ENCODE results near the gene PHTF1.
"Not testable (repeated sequence)": the region's sequence is repeated elsewhere in the genome, so short reads cannot be mapped to it uniquely, and the experiment has no call there.

Gene PHTF1

GRCh38 chr1:113760102-113761080 is 1.1 kb upstream of the PHTF1 start:
- Histone ChIP-seq H3K27me3 (ENCODE audit: insufficient read depth, poor library complexity, severe bottlenecking) (no peaks in the 10 kb centered on the region), H3K36me3 (ENCODE audit: low read depth) (peaks cover 8% of the 10 kb centered on the region), H3K4me1 (ENCODE audit: insufficient read depth, poor library complexity, severe bottlenecking) (no peaks in the 10 kb centered on the region), H3K9me3 (ENCODE audit: severe bottlenecking) (no peaks in the 10 kb centered on the region), H3K4me3 (ENCODE audit: severe bottlenecking) (no peak overlapping the region), H3K27ac (ENCODE audit: poor library complexity, severe bottlenecking) (peak overlapping the region; percentile 62)
- DNase-seq (ENCODE audit: low spot score) (no peak), ATAC-seq (ENCODE audit: low read depth) (no peak)
- TF ChIP-seq, protein P1, sequence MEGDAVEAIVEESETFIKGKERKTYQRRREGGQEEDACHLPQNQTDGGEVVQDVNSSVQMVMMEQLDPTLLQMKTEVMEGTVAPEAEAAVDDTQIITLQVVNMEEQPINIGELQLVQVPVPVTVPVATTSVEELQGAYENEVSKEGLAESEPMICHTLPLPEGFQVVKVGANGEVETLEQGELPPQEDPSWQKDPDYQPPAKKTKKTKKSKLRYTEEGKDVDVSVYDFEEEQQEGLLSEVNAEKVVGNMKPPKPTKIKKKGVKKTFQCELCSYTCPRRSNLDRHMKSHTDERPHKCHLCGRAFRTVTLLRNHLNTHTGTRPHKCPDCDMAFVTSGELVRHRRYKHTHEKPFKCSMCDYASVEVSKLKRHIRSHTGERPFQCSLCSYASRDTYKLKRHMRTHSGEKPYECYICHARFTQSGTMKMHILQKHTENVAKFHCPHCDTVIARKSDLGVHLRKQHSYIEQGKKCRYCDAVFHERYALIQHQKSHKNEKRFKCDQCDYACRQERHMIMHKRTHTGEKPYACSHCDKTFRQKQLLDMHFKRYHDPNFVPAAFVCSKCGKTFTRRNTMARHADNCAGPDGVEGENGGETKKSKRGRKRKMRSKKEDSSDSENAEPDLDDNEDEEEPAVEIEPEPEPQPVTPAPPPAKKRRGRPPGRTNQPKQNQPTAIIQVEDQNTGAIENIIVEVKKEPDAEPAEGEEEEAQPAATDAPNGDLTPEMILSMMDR (IDR thresholded peaks at IDR 0.05; ENCODE audit: poor library complexity, severe bottlenecking) = no peak

GRCh38 chr1:113758631-113759332 is 504 bp downstream of the PHTF1 start:
- H3K4me3 ChIP-seq (ENCODE audit: severe bottlenecking) = peak overlapping the region; percentile 93
- H3K4me1 ChIP-seq (ENCODE audit: insufficient read depth, poor library complexity, severe bottlenecking) = no peaks in the 10 kb centered on the region
- ATAC-seq (ENCODE audit: low read depth) = peak; percentile 72
- no peaks in the 10 kb centered on the region for H3K9me3 ChIP-seq (ENCODE audit: severe bottlenecking)
- H3K36me3 ChIP-seq (ENCODE audit: low read depth) = peaks cover 17% of the 10 kb centered on the region; the same call in 1 of the 2 replicates
- peak; percentile 58 for DNase-seq (ENCODE audit: low spot score)
- H3K27ac ChIP-seq (ENCODE audit: poor library complexity, severe bottlenecking) = peak overlapping the region; percentile 62
- TF ChIP-seq, protein P1 (IDR thresholded peaks at IDR 0.05; ENCODE audit: poor library complexity, severe bottlenecking) = no peak
- H3K27me3 ChIP-seq (ENCODE audit: insufficient read depth, poor library complexity, severe bottlenecking) = no peaks in the 10 kb centered on the region

GRCh38 chr1:113756461-113756860 is 2.8 kb downstream of the PHTF1 start:
- DNase-seq (ENCODE audit: low spot score) (no peak), ATAC-seq (ENCODE audit: low read depth) (no peak)
- Histone ChIP-seq H3K36me3 (ENCODE audit: low read depth) (peaks cover 18% of the 10 kb centered on the region), H3K4me3 (ENCODE audit: severe bottlenecking) (no peak overlapping the region), H3K27ac (ENCODE audit: poor library complexity, severe bottlenecking) (no peak overlapping the region), H3K27me3 (ENCODE audit: insufficient read depth, poor library complexity, severe bottlenecking) (no peaks in the 10 kb centered on the region), H3K4me1 (ENCODE audit: insufficient read depth, poor library complexity, severe bottlenecking) (no peaks in the 10 kb centered on the region), H3K9me3 (ENCODE audit: severe bottlenecking) (no peaks in the 10 kb centered on the region)
- TF ChIP-seq, protein P1 (IDR thresholded peaks at IDR 0.05; ENCODE audit: poor library complexity, severe bottlenecking) = no peak

DNA sequence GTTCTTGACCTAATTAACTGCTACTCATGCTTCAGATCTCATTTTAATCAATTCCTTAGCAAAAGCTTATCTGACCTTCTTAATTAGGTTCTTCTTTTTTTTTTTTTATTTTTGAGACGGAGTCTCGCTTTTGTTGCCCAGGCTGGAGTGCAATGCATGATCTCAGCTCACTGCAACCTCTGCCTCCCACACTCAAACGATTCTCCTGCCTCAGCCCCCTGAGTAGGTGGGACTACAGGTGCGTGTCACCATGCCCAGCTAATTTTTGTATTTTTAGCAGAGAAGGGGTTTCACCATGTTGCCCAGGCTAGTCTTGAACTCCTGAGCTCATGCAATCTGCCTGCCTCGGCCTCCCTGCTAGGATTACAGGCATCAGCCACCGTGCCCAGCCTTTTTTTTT is 6.0 kb downstream of the PHTF1 start:
- not testable (repeated sequence) for ATAC-seq (ENCODE audit: low read depth); H3K27ac ChIP-seq (ENCODE audit: poor library complexity, severe bottlenecking); H3K4me3 ChIP-seq (ENCODE audit: severe bottlenecking); DNase-seq (ENCODE audit: low spot score); H3K27me3 ChIP-seq (ENCODE audit: insufficient read depth, poor library complexity, severe bottlenecking); H3K4me1 ChIP-seq (ENCODE audit: insufficient read depth, poor library complexity, severe bottlenecking); H3K9me3 ChIP-seq (ENCODE audit: severe bottlenecking)
- peaks cover 30% of the 10 kb centered on the region for H3K36me3 ChIP-seq (ENCODE audit: low read depth)

GRCh38 chr1:113751516-113751915 is 7.8 kb downstream of the PHTF1 start:
- ATAC-seq (ENCODE audit: low read depth) = no peak

More at GRCh38 chr1:113751516-113751915, 7.8 kb downstream of the PHTF1 start:
- H3K4me1 ChIP-seq (ENCODE audit: insufficient read depth, poor library complexity, severe bottlenecking) = no peaks in the 10 kb centered on the region
- H3K9me3 ChIP-seq (ENCODE audit: severe bottlenecking) = no peaks in the 10 kb centered on the region
- no peak overlapping the region for H3K4me3 ChIP-seq (ENCODE audit: severe bottlenecking)
- no peak overlapping the region for H3K27ac ChIP-seq (ENCODE audit: poor library complexity, severe bottlenecking)
- TF ChIP-seq, protein P1 (IDR thresholded peaks at IDR 0.05; ENCODE audit: poor library complexity, severe bottlenecking) = no peak
- H3K36me3 ChIP-seq (ENCODE audit: low read depth) = peaks cover 30% of the 10 kb centered on the region
- H3K27me3 ChIP-seq (ENCODE audit: insufficient read depth, poor library complexity, severe bottlenecking) = no peaks in the 10 kb centered on the region
- DNase-seq (ENCODE audit: low spot score) = no peak
